Measurements from ENCODE around the gene TBC1D2B. TPM values are rescaled to one million over a fixed set of nuclear protein-coding genes. Genes with fewer than 3 reads are reported as not detected.
A peak's percentile ranks its signal among the peaks of the same experiment; 100 is the strongest.
"Not testable (repeated sequence)": the region's sequence is repeated elsewhere in the genome, so short reads cannot be mapped to it uniquely, and the experiment has no call there.

The TBC1D2B gene
- total and polyA plus RNA-seq, 2 donors (not counting 3 experiments of a cell fraction or from before 2014, with no cell fraction given) = 30.8 to 46.1 TPM

GRCh38 chr15:77959432-77959879, 118.1 kb downstream of the TBC1D2B start:
- H2AFZ ChIP-seq (ENCODE audit: low read depth, low read length) = peak overlapping the region; percentile 45
- CTCF ChIA-PET = interaction anchor here (0.7 to 4.8 kb wide), 19 partner anchors 12 to 307 kb away, joined by 3 to 109 read pairs (median 4); partner anchors contain the start of gene CIB2
- H3K4me3 ChIP-seq (replicated peaks in 1 of 3; ENCODE audit: insufficient read depth in 1 of 3, low read depth in 1 of 3, low read length in 3 of 3) = peak overlapping the region in 1 of 3 experiments; percentile 32
- intact Hi-C loops (cut with micrococcal nuclease) = loop anchor here (1.0 kb wide), 5 partner anchors 15 to 282 kb away; no protein-coding TSS in a partner anchor
- H3K79me2 ChIP-seq (ENCODE audit: control insufficient read depth, insufficient read depth, low read length) = no peaks in the 10 kb centered on the region
- H3K27me3 ChIP-seq (ENCODE audit: control insufficient read depth in 2 of 2, insufficient read depth in 2 of 2, low read length in 2 of 2) = peaks cover 3 to 8% of the 10 kb centered on the region in 2 experiments
- H3K4me1 ChIP-seq (ENCODE audit: control insufficient read depth, extremely low read depth, insufficient read depth, low read length) = no peaks in the 10 kb centered on the region
- H3K4me2 ChIP-seq (ENCODE audit: insufficient read depth, low read length) = peak overlapping the region; percentile 31
- no peaks in the 10 kb centered on the region for H4K20me1 ChIP-seq (replicated peaks; ENCODE audit: control insufficient read depth, extremely low read depth, insufficient read depth, low read length)
- no TSS peak for BruUV-seq (replicated peaks)
- H3K9me3 ChIP-seq (replicated peaks; ENCODE audit: control insufficient read depth, insufficient read depth, low read length) = no peaks in the 10 kb centered on the region
- dilution Hi-C loops (cut with MboI; ENCODE audit: extremely low pct_ligation_motif_present, low sequenced_read_pairs) = no loop called here
- H3K36me3 ChIP-seq (ENCODE audit: control insufficient read depth in 2 of 2, extremely low read depth in 1 of 2, insufficient read depth in 2 of 2, low read length in 2 of 2) = no peaks in the 10 kb centered on the region
- no peaks in the 10 kb centered on the region for H3K9me1 ChIP-seq (replicated peaks; ENCODE audit: control insufficient read depth, extremely low read depth, insufficient read depth, low read length)
- POLR2A ChIA-PET = interaction anchor here (0.6 kb wide), 1 partner anchor 111 kb away, joined by 3 read pairs; no protein-coding TSS in a partner anchor
- H3K27ac ChIP-seq (ENCODE audit: insufficient read depth, low read depth, low read length) = no peak overlapping the region
- H3K9ac ChIP-seq (replicated peaks; ENCODE audit: extremely low read depth, insufficient read depth, low read length) = no peak overlapping the region
- peak; percentile 97 for FAIRE-seq
- DNase-seq (ENCODE audit: low read depth, low spot score) = peak; percentile 76
- TF ChIP-seq CTCF (IDR thresholded peaks at IDR 0.05; ENCODE audit: extremely low read depth in 1 of 2, insufficient read depth in 1 of 2, low read depth in 1 of 2, low read length in 2 of 2) = peak; percentile 84 to 93
- no peak for TF ChIP-seq MYC (IDR thresholded peaks at IDR 0.05; ENCODE audit: low read depth, low read length)
- no peak for TF ChIP-seq POLR2AphosphoS5 (IDR thresholded peaks at IDR 0.05; ENCODE audit: insufficient read depth, low read depth, low read length)
- TF ChIP-seq JUN (IDR thresholded peaks at IDR 0.05; ENCODE audit: borderline replicate concordance, insufficient read depth, insufficient read length, low read depth) = no peak
- TF ChIP-seq FOS (IDR thresholded peaks at IDR 0.05; ENCODE audit: borderline replicate concordance, insufficient read depth, low read length) = no peak
- TF ChIP-seq EZH2 (IDR thresholded peaks at IDR 0.05; ENCODE audit: borderline replicate concordance, low read depth, low read length, severe bottlenecking) = no peak

GRCh38 chr15:77958716-77959431, 118.6 kb downstream of the TBC1D2B start:
- H3K4me3 ChIP-seq (replicated peaks in 1 of 3; ENCODE audit: insufficient read depth in 1 of 3, low read depth in 1 of 3, low read length in 3 of 3); H3K79me2 ChIP-seq (ENCODE audit: control insufficient read depth, insufficient read depth, low read length); H3K36me3 ChIP-seq (ENCODE audit: control insufficient read depth in 2 of 2, extremely low read depth in 1 of 2, insufficient read depth in 2 of 2, low read length in 2 of 2); H3K27ac ChIP-seq (ENCODE audit: insufficient read depth, low read depth, low read length); H2AFZ ChIP-seq (ENCODE audit: low read depth, low read length); H3K27me3 ChIP-seq (ENCODE audit: control insufficient read depth in 2 of 2, insufficient read depth in 2 of 2, low read length in 2 of 2); FAIRE-seq; H3K4me1 ChIP-seq (ENCODE audit: control insufficient read depth, extremely low read depth, insufficient read depth, low read length); dilution Hi-C loops (cut with MboI; ENCODE audit: extremely low pct_ligation_motif_present, low sequenced_read_pairs); H3K4me2 ChIP-seq (ENCODE audit: insufficient read depth, low read length); BruUV-seq (replicated peaks); H3K9ac ChIP-seq (replicated peaks; ENCODE audit: extremely low read depth, insufficient read depth, low read length); H3K9me1 ChIP-seq (replicated peaks; ENCODE audit: control insufficient read depth, extremely low read depth, insufficient read depth, low read length); DNase-seq (ENCODE audit: low read depth, low spot score); H4K20me1 ChIP-seq (replicated peaks; ENCODE audit: control insufficient read depth, extremely low read depth, insufficient read depth, low read length); H3K9me3 ChIP-seq (replicated peaks; ENCODE audit: control insufficient read depth, insufficient read depth, low read length): not testable (repeated sequence)
- intact Hi-C loops (cut with micrococcal nuclease) = loop anchor here (1.0 kb wide), 5 partner anchors 15 to 282 kb away; no protein-coding TSS in a partner anchor
- CTCF ChIA-PET = interaction anchor here (0.7 to 4.8 kb wide), 19 partner anchors 11 to 285 kb away, joined by 3 to 109 read pairs (median 4); partner anchors contain the start of gene CIB2
- POLR2A ChIA-PET = interaction anchor here (0.6 kb wide), 1 partner anchor 111 kb away, joined by 3 read pairs; no protein-coding TSS in a partner anchor

DNA sequence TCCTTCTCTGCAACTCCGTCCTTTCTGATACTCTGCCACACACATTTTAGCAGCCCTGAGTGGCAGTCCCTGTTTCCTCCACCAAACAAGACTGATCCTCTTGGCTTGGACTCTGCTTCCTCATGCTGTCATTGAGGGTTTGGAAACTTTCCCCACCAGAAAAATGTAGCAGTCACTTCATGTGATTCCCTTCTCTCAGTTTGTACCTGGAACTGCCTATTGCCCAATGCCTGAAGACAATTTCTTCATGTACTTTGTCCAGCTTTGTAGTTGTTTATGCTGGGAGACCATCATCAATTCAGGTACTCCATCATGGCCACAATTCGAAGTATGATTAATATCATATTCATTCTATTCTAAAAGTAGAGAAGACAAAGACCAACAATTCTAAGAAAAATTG, 119.5 kb downstream of the TBC1D2B start:
- BruUV-seq (replicated peaks); H3K79me2 ChIP-seq (ENCODE audit: control insufficient read depth, insufficient read depth, low read length); FAIRE-seq; H3K4me1 ChIP-seq (ENCODE audit: control insufficient read depth, extremely low read depth, insufficient read depth, low read length); H3K9ac ChIP-seq (replicated peaks; ENCODE audit: extremely low read depth, insufficient read depth, low read length); H3K27me3 ChIP-seq (ENCODE audit: control insufficient read depth in 2 of 2, insufficient read depth in 2 of 2, low read length in 2 of 2); DNase-seq (ENCODE audit: low read depth, low spot score); H3K27ac ChIP-seq (ENCODE audit: insufficient read depth, low read depth, low read length); H4K20me1 ChIP-seq (replicated peaks; ENCODE audit: control insufficient read depth, extremely low read depth, insufficient read depth, low read length); POLR2A ChIA-PET; H3K36me3 ChIP-seq (ENCODE audit: control insufficient read depth in 2 of 2, extremely low read depth in 1 of 2, insufficient read depth in 2 of 2, low read length in 2 of 2); H3K9me3 ChIP-seq (replicated peaks; ENCODE audit: control insufficient read depth, insufficient read depth, low read length); H2AFZ ChIP-seq (ENCODE audit: low read depth, low read length); H3K4me3 ChIP-seq (replicated peaks in 1 of 3; ENCODE audit: insufficient read depth in 1 of 3, low read depth in 1 of 3, low read length in 3 of 3); H3K9me1 ChIP-seq (replicated peaks; ENCODE audit: control insufficient read depth, extremely low read depth, insufficient read depth, low read length); intact Hi-C loops (cut with micrococcal nuclease); H3K4me2 ChIP-seq (ENCODE audit: insufficient read depth, low read length); dilution Hi-C loops (cut with MboI; ENCODE audit: extremely low pct_ligation_motif_present, low sequenced_read_pairs): not testable (repeated sequence)
- CTCF ChIA-PET = interaction anchor here (2.0 to 4.8 kb wide), 3 partner anchors 42 to 283 kb away, joined by 10 to 109 read pairs (median 33); no protein-coding TSS in a partner anchor

Measured in endothelial cell of umbilical vein (primary cell).